ENCODE results near the gene DPH5. TPM values are rescaled to one million over a fixed set of nuclear protein-coding genes. Genes with fewer than 3 reads are reported as not detected.
A peak's percentile ranks its signal among the peaks of the same experiment; 100 is the strongest.

The DPH5 gene
- total RNA-seq, 2 donors from 2014 or later: 18.4 to 42.8 TPM

GRCh38 chr1:101017448-101017847 lies 8.1 kb downstream of the DPH5 start:
- Mint-ChIP-seq H3K36me3 (ENCODE audit: low read depth) (peaks cover 92% of the 10 kb centered on the region), H3K9me3 (no peaks in the 10 kb centered on the region), H3K4me3 (no peak overlapping the region), H3K27me3 (no peaks in the 10 kb centered on the region), H3K4me1 (peaks cover 11% of the 10 kb centered on the region), H3K27ac (no peak overlapping the region)
- no peak for ATAC-seq (replicated peaks)

GRCh38 chr1:101013776-101014175 lies 11.8 kb downstream of the DPH5 start:
- no peak for ATAC-seq (replicated peaks)
- no peaks in the 10 kb centered on the region for H3K27me3 Mint-ChIP-seq
- no peak overlapping the region for H3K27ac Mint-ChIP-seq
- H3K4me1 Mint-ChIP-seq: no peaks in the 10 kb centered on the region
- H3K4me3 Mint-ChIP-seq: no peak overlapping the region
- H3K36me3 Mint-ChIP-seq (ENCODE audit: low read depth): peaks cover 83% of the 10 kb centered on the region
- H3K9me3 Mint-ChIP-seq: peaks cover under 1% of the 10 kb centered on the region

- peaks cover 9% of the 10 kb centered on the region for H3K9me3 Mint-ChIP-seq
- no peak for ATAC-seq (replicated peaks)
- H3K27me3 Mint-ChIP-seq: no peaks in the 10 kb centered on the region
- H3K27ac Mint-ChIP-seq: no peak overlapping the region
- H3K4me3 Mint-ChIP-seq: no peak overlapping the region
- peaks cover 56% of the 10 kb centered on the region for H3K36me3 Mint-ChIP-seq (ENCODE audit: low read depth)
- peaks cover 12% of the 10 kb centered on the region for H3K4me1 Mint-ChIP-seq
Measured at GRCh38 chr1:101008229-101008834, 17.3 kb downstream of the DPH5 start.

- Mint-ChIP-seq H3K9me3 (peaks cover 9% of the 10 kb centered on the region), H3K4me3 (peak overlapping the region; percentile 32), H3K36me3 (ENCODE audit: low read depth) (peaks cover 45% of the 10 kb centered on the region), H3K4me1 (peaks cover 12% of the 10 kb centered on the region), H3K27me3 (no peaks in the 10 kb centered on the region), H3K27ac (peak overlapping the region; percentile 31)
- ATAC-seq (replicated peaks): peak; percentile 69
Measured at GRCh38 chr1:101006553-101006952, 19.0 kb downstream of the DPH5 start.

- H3K36me3 Mint-ChIP-seq (ENCODE audit: low read depth): peaks cover 50% of the 10 kb centered on the region
Measured at GRCh38 chr1:101005871-101006270, 19.7 kb downstream of the DPH5 start.

GRCh38 chr1:101005183-101005582 lies 20.4 kb downstream of the DPH5 start:
- no peak for ATAC-seq (replicated peaks)
- Mint-ChIP-seq H3K36me3 (ENCODE audit: low read depth) (peaks cover 50% of the 10 kb centered on the region), H3K4me3 (peak overlapping the region; percentile 32), H3K27ac (peak overlapping the region; percentile 20), H3K9me3 (peaks cover 9% of the 10 kb centered on the region), H3K4me1 (peaks cover 16% of the 10 kb centered on the region), H3K27me3 (no peaks in the 10 kb centered on the region)

More at GRCh38 chr1:101005871-101006270, 19.7 kb downstream of the DPH5 start:
- Mint-ChIP-seq H3K4me3 (peak overlapping the region; percentile 32), H3K4me1 (peaks cover 15% of the 10 kb centered on the region), H3K9me3 (peaks cover 9% of the 10 kb centered on the region), H3K27ac (peak overlapping the region; percentile 31), H3K27me3 (no peaks in the 10 kb centered on the region)
- peak; percentile 61 for ATAC-seq (replicated peaks)

- Mint-ChIP-seq H3K36me3 (ENCODE audit: low read depth) (peaks cover 48% of the 10 kb centered on the region), H3K4me3 (no peak overlapping the region), H3K27ac (no peak overlapping the region), H3K27me3 (no peaks in the 10 kb centered on the region), H3K9me3 (peaks cover 9% of the 10 kb centered on the region), H3K4me1 (peaks cover 16% of the 10 kb centered on the region)
- no peak for ATAC-seq (replicated peaks)
Measured at GRCh38 chr1:101004670-101005069, 20.9 kb downstream of the DPH5 start.

- Mint-ChIP-seq H3K27me3 (no peaks in the 10 kb centered on the region), H3K27ac (no peak overlapping the region), H3K36me3 (ENCODE audit: low read depth) (peaks cover 45% of the 10 kb centered on the region), H3K4me3 (no peak overlapping the region), H3K9me3 (peaks cover 9% of the 10 kb centered on the region), H3K4me1 (peaks cover 16% of the 10 kb centered on the region)
- ATAC-seq (replicated peaks): no peak
Measured at GRCh38 chr1:101004061-101004460, 21.5 kb downstream of the DPH5 start.

GRCh38 chr1:101003012-101003650 lies 22.5 kb downstream of the DPH5 start:
- H3K9me3 Mint-ChIP-seq: peaks cover 4% of the 10 kb centered on the region
- no peak for ATAC-seq (replicated peaks)
- peaks cover 46% of the 10 kb centered on the region for H3K36me3 Mint-ChIP-seq (ENCODE audit: low read depth)
- H3K27ac Mint-ChIP-seq: no peak overlapping the region
- H3K4me3 Mint-ChIP-seq: no peak overlapping the region
- no peaks in the 10 kb centered on the region for H3K27me3 Mint-ChIP-seq
- H3K4me1 Mint-ChIP-seq: peaks cover 16% of the 10 kb centered on the region

GRCh38 chr1:101002551-101002950 lies 23.0 kb downstream of the DPH5 start:
- H3K27me3 Mint-ChIP-seq: no peaks in the 10 kb centered on the region
- H3K27ac Mint-ChIP-seq: no peak overlapping the region
- peaks cover 50% of the 10 kb centered on the region for H3K36me3 Mint-ChIP-seq (ENCODE audit: low read depth)
- no peak overlapping the region for H3K4me3 Mint-ChIP-seq
- peak; percentile 38 for ATAC-seq (replicated peaks)
- peaks cover 4% of the 10 kb centered on the region for H3K9me3 Mint-ChIP-seq
- peaks cover 16% of the 10 kb centered on the region for H3K4me1 Mint-ChIP-seq

GRCh38 chr1:101000131-101000873 lies 25.3 kb downstream of the DPH5 start:
- peaks cover 64% of the 10 kb centered on the region for H3K36me3 Mint-ChIP-seq (ENCODE audit: low read depth)
- no peak overlapping the region for H3K27ac Mint-ChIP-seq
- H3K9me3 Mint-ChIP-seq: peaks cover 1% of the 10 kb centered on the region
- H3K4me3 Mint-ChIP-seq: no peak overlapping the region
- no peaks in the 10 kb centered on the region for H3K27me3 Mint-ChIP-seq
- H3K4me1 Mint-ChIP-seq: peaks cover 6% of the 10 kb centered on the region
- no peak for ATAC-seq (replicated peaks)

- no peaks in the 10 kb centered on the region for H3K9me3 Mint-ChIP-seq
- no peak overlapping the region for H3K27ac Mint-ChIP-seq
- H3K4me3 Mint-ChIP-seq: no peak overlapping the region
- no peak for ATAC-seq (replicated peaks)
- peaks cover 72% of the 10 kb centered on the region for H3K36me3 Mint-ChIP-seq (ENCODE audit: low read depth)
- no peaks in the 10 kb centered on the region for H3K27me3 Mint-ChIP-seq
- peaks cover 4% of the 10 kb centered on the region for H3K4me1 Mint-ChIP-seq
Measured at GRCh38 chr1:100998426-100998825, 27.2 kb downstream of the DPH5 start.

- Mint-ChIP-seq H3K4me3 (no peak overlapping the region), H3K4me1 (no peaks in the 10 kb centered on the region), H3K36me3 (ENCODE audit: low read depth) (peaks cover 85% of the 10 kb centered on the region), H3K27me3 (no peaks in the 10 kb centered on the region), H3K27ac (no peak overlapping the region), H3K9me3 (no peaks in the 10 kb centered on the region)
- ATAC-seq (replicated peaks): no peak
Measured at GRCh38 chr1:100995198-100995988, 30.2 kb downstream of the DPH5 start.

- H3K27ac Mint-ChIP-seq: no peak overlapping the region
- no peak overlapping the region for H3K4me3 Mint-ChIP-seq
- no peaks in the 10 kb centered on the region for H3K9me3 Mint-ChIP-seq
- H3K4me1 Mint-ChIP-seq: peaks cover 5% of the 10 kb centered on the region
- peaks cover 81% of the 10 kb centered on the region for H3K36me3 Mint-ChIP-seq (ENCODE audit: low read depth)
- no peaks in the 10 kb centered on the region for H3K27me3 Mint-ChIP-seq
- ATAC-seq (replicated peaks): no peak
Measured at GRCh38 chr1:100989306-100990077, 36.1 kb downstream of the DPH5 start.
